H1 (cell line): ENCODE data around the gene CRHR2. TPM values are rescaled to one million over a fixed set of nuclear protein-coding genes. Genes with fewer than 3 reads are reported as not detected.

ENCODE experiments used
- CTCF ChIA-PET: fragments of 300-600 bp; sonication (Branson Sonifier 250); formaldehyde crosslinking; loops from one replicate; lab custom pipeline; 2021; ENCODE audit not compliant: partially characterized antibody; lab: Charles Lee
- POLR2A ChIA-PET: fragments of 300-600 bp; sonication (Branson Sonifier 250); formaldehyde crosslinking; loops from one replicate; lab custom pipeline; 2021; ENCODE audit warnings: inconsistent platforms; ENCODE audit not compliant: partially characterized antibody; lab: Charles Lee
- DNase-seq, 2 experiments: peaks; one replicate each; pipeline versions ENCODE4 v3.0.0 to v3.0.0-alpha.2; 2010 to 2022; ENCODE audit warnings: low spot score in 2 of 2, low read depth in 1 of 2, mixed read lengths in 1 of 2
- FAIRE-seq: peaks from 2 replicates; lab custom pipeline; 2011; peaks lifted over from hg19 to GRCh38; lab: Jason Lieb, UNC
- H2AFZ ChIP-seq: 2 replicates; pipeline ENCODE4 v1.8.1; 2012; ENCODE audit warnings: low read length, inconsistent platforms
- H2AK5ac ChIP-seq: 2 replicates; pipeline ENCODE4 v1.6.1; 2013; ENCODE audit warnings: low read depth, low read length
- H2BK120ac ChIP-seq: replicated peaks from 2 replicates; pipeline ENCODE3; 2013; ENCODE audit warnings: low read depth, low read length, inconsistent platforms
- H2BK12ac ChIP-seq: 2 replicates; pipeline ENCODE4 v1.6.1; 2013; ENCODE audit warnings: low read depth, low read length
- H2BK15ac ChIP-seq: 2 replicates; pipeline ENCODE4 v1.6.1; 2013; ENCODE audit warnings: low read length
- H2BK20ac ChIP-seq: 2 replicates; pipeline ENCODE4 v1.6.1; 2013; ENCODE audit warnings: low read length
- H2BK5ac ChIP-seq: 2 replicates; pipeline ENCODE4 v1.6.1; 2013; ENCODE audit warnings: low read depth, low read length
- H3K14ac ChIP-seq: 2 replicates; pipeline ENCODE4 v1.6.1; 2013; ENCODE audit warnings: inconsistent platforms; ENCODE audit not compliant: insufficient read length
- H3K18ac ChIP-seq: 2 replicates; pipeline ENCODE4 v1.6.1; 2013; ENCODE audit warnings: low read length; ENCODE audit errors: extremely low read depth
- H3K23ac ChIP-seq: 2 replicates; pipeline ENCODE4 v1.6.1; 2013; ENCODE audit warnings: inconsistent platforms; ENCODE audit not compliant: insufficient read length
- H3K23me2 ChIP-seq: 2 replicates; pipeline ENCODE4 v1.6.1; 2013; ENCODE audit warnings: low read depth, low read length
- H3K27ac ChIP-seq: 2 replicates; pipeline ENCODE4 v1.6.1; 2011; ENCODE audit warnings: low read depth, low read length, inconsistent platforms
- H3K27me3 ChIP-seq, 4 experiments: replicated peaks in 1 of 4; 1 replicate in 1 of 4; 2 replicates in 3 of 4; pipeline versions ENCODE4 v1.6.1 to v1.8.1; 2011 to 2013; ENCODE audit warnings: low read length in 3 of 4, mild to moderate bottlenecking in 3 of 4, inconsistent platforms in 2 of 4, mixed read lengths in 2 of 4, moderate library complexity in 1 of 4; ENCODE audit not compliant: control insufficient read depth in 3 of 4, insufficient read depth in 3 of 4; ENCODE audit errors: extremely low read depth in 1 of 4
- H3K36me3 ChIP-seq, 4 experiments: 2 replicates each; pipeline versions ENCODE4 v1.6.1 to v1.8.1; 2011 to 2013; ENCODE audit warnings: mild to moderate bottlenecking in 4 of 4, low read length in 3 of 4, moderate library complexity in 2 of 4, control low read depth in 1 of 4, inconsistent platforms in 1 of 4; ENCODE audit not compliant: insufficient read depth in 4 of 4, control insufficient read depth in 2 of 4
- H3K4ac ChIP-seq: replicated peaks from 2 replicates; pipeline ENCODE3; 2013; ENCODE audit warnings: low read length, low read depth, mixed read lengths, inconsistent platforms; ENCODE audit not compliant: insufficient read length
- H3K4me1 ChIP-seq, 4 experiments: replicated peaks in 1 of 4; 1 replicate in 1 of 4; 2 replicates in 3 of 4; pipeline versions ENCODE4 v1.6.1 to v1.8.1; 2011 to 2013; ENCODE audit warnings: low read length in 3 of 4, inconsistent platforms in 2 of 4, mixed read lengths in 1 of 4; ENCODE audit not compliant: insufficient read depth in 4 of 4, control insufficient read depth in 3 of 4
- H3K4me2 ChIP-seq, 2 experiments: 2 replicates each; pipeline versions ENCODE4 v1.6.1 to v1.8.1; 2011 to 2013; ENCODE audit warnings: low read depth in 2 of 2, low read length in 2 of 2, control low read depth in 1 of 2, inconsistent platforms in 1 of 2, mild to moderate bottlenecking in 1 of 2; ENCODE audit not compliant: insufficient read depth in 1 of 2
- H3K4me3 ChIP-seq, 4 experiments: fragments of 200-600, 300-600 bp in 1 of 4; sonication (generic), shearing (Covaris generic), sonication (Bioruptor Twin) in 1 of 4; 2 replicates each; pipeline versions ENCODE4 v1.5.1 to v1.8.1; 2011 to 2016; ENCODE audit warnings: low read length in 4 of 4, low read depth in 3 of 4, control low read depth in 2 of 4, inconsistent platforms in 2 of 4, mild to moderate bottlenecking in 2 of 4, mixed read lengths in 1 of 4, moderate library complexity in 1 of 4; ENCODE audit not compliant: insufficient read depth in 2 of 4; ENCODE audit errors: extremely low read depth in 1 of 4
- H3K56ac ChIP-seq: replicated peaks from 2 replicates; pipeline ENCODE3; 2013; ENCODE audit warnings: low read depth, mild to moderate bottlenecking, mixed read lengths, low read length, inconsistent platforms; ENCODE audit not compliant: insufficient read length
- H3K79me1 ChIP-seq: 2 replicates; pipeline ENCODE4 v1.6.1; 2013; ENCODE audit warnings: low read depth, low read length, control low read depth
- H3K79me2 ChIP-seq, 2 experiments: 2 replicates each; pipeline versions ENCODE4 v1.6.1 to v1.8.1; 2012 to 2013; ENCODE audit warnings: low read length in 2 of 2, mild to moderate bottlenecking in 2 of 2, inconsistent platforms in 1 of 2; ENCODE audit not compliant: insufficient read depth in 2 of 2, control insufficient read depth in 1 of 2
- H3K9ac ChIP-seq, 4 experiments: replicated peaks in 1 of 4; 1 replicate in 1 of 4; 2 replicates in 3 of 4; pipeline versions ENCODE4 v1.6.1 to v1.8.1; 2011 to 2013; ENCODE audit warnings: low read depth in 3 of 4, low read length in 3 of 4, control low read depth in 2 of 4, mild to moderate bottlenecking in 2 of 4, moderate library complexity in 2 of 4, inconsistent platforms in 1 of 4; ENCODE audit errors: extremely low read depth in 1 of 4
- H3K9me3 ChIP-seq, 2 experiments: 2 replicates each; pipeline versions ENCODE4 v1.6.1 to v1.8.1; 2012 to 2013; ENCODE audit warnings: mild to moderate bottlenecking in 2 of 2, moderate library complexity in 2 of 2, control low read depth in 1 of 2, inconsistent platforms in 1 of 2, low read depth in 1 of 2, low read length in 1 of 2, mixed read lengths in 1 of 2; ENCODE audit not compliant: insufficient read depth in 2 of 2
- H4K20me1 ChIP-seq, 2 experiments: replicated peaks in 1 of 2; 2 replicates each; pipeline versions ENCODE3 to v1.8.1; 2011 to 2013; ENCODE audit warnings: inconsistent platforms in 2 of 2, low read length in 2 of 2, mild to moderate bottlenecking in 1 of 2; ENCODE audit not compliant: insufficient read depth in 2 of 2, control insufficient read depth in 1 of 2
- H4K5ac ChIP-seq: 2 replicates; pipeline ENCODE4 v1.6.1; 2013; ENCODE audit warnings: low read length, low read depth, mixed read lengths, inconsistent platforms; ENCODE audit not compliant: insufficient read length
- H4K8ac ChIP-seq: 2 replicates; pipeline ENCODE4 v1.8.0; 2013; ENCODE audit warnings: mild to moderate bottlenecking, moderate library complexity, low read length, inconsistent platforms; ENCODE audit not compliant: insufficient read depth; ENCODE audit errors: extremely low read depth
- H4K91ac ChIP-seq: replicated peaks from 2 replicates; pipeline ENCODE3; 2013; ENCODE audit warnings: low read length, mixed read lengths, inconsistent platforms; ENCODE audit not compliant: insufficient read length
- BRCA1 ChIP-seq: IDR thresholded peaks from 2 replicates; pipeline ENCODE4 v1.6.1; 2012; ENCODE audit warnings: low read depth, low read length, improper control_type of control experiment
- CHD1 ChIP-seq: IDR thresholded peaks from 2 replicates; pipeline ENCODE4 v1.6.1; 2012; ENCODE audit warnings: low read depth, low read length, improper control_type of control experiment
- CTCF ChIP-seq, 3 experiments: IDR thresholded peaks; 1 replicate in 2 of 3; 2 replicates in 1 of 3; pipeline versions ENCODE4 v1.5.1 to v1.6.1; 2011; ENCODE audit warnings: low read length in 3 of 3, mild to moderate bottlenecking in 3 of 3, inconsistent platforms in 2 of 3, low read depth in 1 of 3, moderate library complexity in 1 of 3; ENCODE audit not compliant: insufficient read depth in 1 of 3; ENCODE audit errors: control extremely low read depth in 1 of 3
- EGR1 ChIP-seq: IDR thresholded peaks from 2 replicates; pipeline ENCODE4 v1.6.1; 2011; ENCODE audit warnings: low read depth, low read length, borderline replicate concordance
- EZH2 ChIP-seq: fragments of 200-600 bp; sonication (generic); IDR thresholded peaks from 2 replicates; pipeline ENCODE4 v1.7.1; 2012; ENCODE audit warnings: low read depth, mild to moderate bottlenecking, moderate library complexity, low read length, inconsistent platforms; ENCODE audit not compliant: severe bottlenecking
- RAD21 ChIP-seq, 2 experiments: IDR thresholded peaks in 1 of 2; conservative IDR thresholded peaks in 1 of 2; 2 replicates each; pipeline ENCODE4 v1.6.1; 2011; ENCODE audit warnings: low read depth in 2 of 2, low read length in 2 of 2, improper control_type of control experiment in 1 of 2, inconsistent platforms in 1 of 2, mild to moderate bottlenecking in 1 of 2, moderate library complexity in 1 of 2
- SAP30 ChIP-seq: fragments of 300-600 bp; sonication (generic); IDR thresholded peaks from 2 replicates; pipeline ENCODE4 v1.7.1; 2012; ENCODE audit warnings: low read length, moderate library complexity, mild to moderate bottlenecking, inconsistent platforms; ENCODE audit not compliant: insufficient read depth, insufficient replicate concordance
- WGBS, 2 experiments: shearing (Covaris generic) in 1 of 2; methylation state at CpG; one replicate each; pipeline versions ENCODE4 v1.1.6 to v1.1.7; 2013 to 2015; ENCODE audit warnings: low lambda C conversion rate in 2 of 2, mixed read lengths in 2 of 2, inconsistent platforms in 1 of 2, low coverage in 1 of 2, missing lambda C conversion rate in 1 of 2; ENCODE audit not compliant: insufficient replicate concordance in 2 of 2, insufficient coverage in 1 of 2, insufficient read length in 1 of 2; ENCODE audit errors: extremely low coverage in 1 of 2, missing lambda C conversion rate in 1 of 2; 5-methylcytosine and 5-hydroxymethylcytosine counted together
- polyA plus RNA-seq, 7 experiments: library from polyadenylated mRNA; depleted of rRNA in 3 of 7; stranded (reverse) in 5 of 7; unstranded in 2 of 7; fragments of >200 nt in 5 of 7; fragments of 200-250 nt in 2 of 7; gene quantifications; 1 replicate in 5 of 7; 2 replicates in 1 of 7; 4 replicates in 1 of 7; pipeline versions ENCODE4 v1.2.1 to v1.2.3, GENCODE V29; 2011 to 2013; ENCODE audit warnings: missing spikeins in 2 of 7, mixed read lengths in 2 of 7
- total RNA-seq: library from RNA; stranded (reverse); fragmentation: NEBNext Ultra II Directional; extraction: Animal tissue kit (Norgen Biotek cat#: 25700); gene quantifications from 2 replicates; pipeline ENCODE4 v1.2.1, GENCODE V29; 2021
- TF ChIP-seq, protein P1 (sequence below): IDR thresholded peaks from 2 replicates; pipeline ENCODE4 v1.6.1; 2012; ENCODE audit warnings: inconsistent platforms

Gene CRHR2
- total and polyA plus RNA-seq, 2 of the 8 experiments (the other 6 are each of a cell fraction or from before 2014, with no cell fraction given), result 0.37 to 1.3 TPM

GRCh38 chr7:30681331-30681797, 892 bp downstream of the CRHR2 start:
- no peaks in the 10 kb centered on the region for H3K9me3 ChIP-seq
- no peak overlapping the region for H2BK120ac ChIP-seq
- H3K4me2 ChIP-seq, result peak overlapping the region; percentile 98 to 99
- no peak overlapping the region for H2BK5ac ChIP-seq
- peaks cover 6 to 16% (median 7%) of the 10 kb centered on the region in 4 experiments for H3K4me1 ChIP-seq
- peaks cover 15% of the 10 kb centered on the region; the same call in 1 of the 2 replicates for H3K23me2 ChIP-seq
- H2BK12ac ChIP-seq, result 0 out of 2 replicates have a peak overlapping the region, but pooled peaks have one; percentile 50
- H3K23ac ChIP-seq, result no peak overlapping the region
- H4K5ac ChIP-seq, result no peak overlapping the region
- H3K56ac ChIP-seq, result no peak overlapping the region
- peak overlapping the region; percentile 42 to 67 (median 50); a peak in 7 of 8 replicates for H3K4me3 ChIP-seq
- H4K20me1 ChIP-seq, result peaks cover 2 to 21% of the 10 kb centered on the region in 2 experiments
- H2BK20ac ChIP-seq, result no peak overlapping the region
- 6% methylated on average over 16 of the region's 16 CpGs; no CpG with 5 or more reads in 1 of the 2 experiments for WGBS, 2 experiments
- H4K8ac ChIP-seq, result 0 out of 2 replicates have a peak overlapping the region, but pooled peaks have one; percentile 63
- H3K18ac ChIP-seq, result peak overlapping the region; percentile 51; the same call in 1 of the 2 replicates
- no peaks in the 10 kb centered on the region; the same call in 1 of the 2 replicates for H3K79me1 ChIP-seq
- no peak overlapping the region for H3K27ac ChIP-seq
- no peak overlapping the region for H2AK5ac ChIP-seq
- POLR2A ChIA-PET, result interaction anchor here (0.6 to 2.5 kb wide), 5 partner anchors 14 to 65 kb away, joined by 3 to 6 read pairs (median 4); no protein-coding TSS in a partner anchor
- FAIRE-seq (no peak), DNase-seq (peak in 1 of 2 experiments; percentile 31)
- H3K36me3 ChIP-seq, result no peaks in the 10 kb centered on the region
- peak overlapping the region; percentile 53; the same call in 1 of the 2 replicates for H2BK15ac ChIP-seq
- H4K91ac ChIP-seq, result no peak overlapping the region
- no peak overlapping the region for H3K9ac ChIP-seq
- H3K14ac ChIP-seq, result no peak overlapping the region
- CTCF ChIA-PET, result interaction anchor here (0.6 to 4.6 kb wide), 18 partner anchors 9 to 227 kb away, joined by 3 to 31 read pairs (median 10); no protein-coding TSS in a partner anchor
- H3K4ac ChIP-seq, result no peak overlapping the region
- no peak overlapping the region for H2AFZ ChIP-seq
- H3K79me2 ChIP-seq, result no peaks in the 10 kb centered on the region
- peaks cover 10 to 49% (median 41%) of the 10 kb centered on the region in 4 experiments for H3K27me3 ChIP-seq
- TF ChIP-seq RAD21 (IDR thresholded peaks at IDR 0.05 in 1 of 2, conservative IDR thresholded peaks at IDR 0.05 in 1 of 2; ENCODE audit: low read depth in 2 of 2, low read length in 2 of 2), result peak; percentile 7 to 24; a peak in 2 of 4 replicates
- no peak for TF ChIP-seq BRCA1
- TF ChIP-seq SAP30, result peak; percentile 47
- TF ChIP-seq EZH2, result peak; percentile 45
- TF ChIP-seq CTCF (IDR thresholded peaks at IDR 0.05; ENCODE audit: control extremely low read depth in 1 of 3, insufficient read depth in 1 of 3, low read depth in 1 of 3, low read length in 3 of 3), result peak; percentile 7 to 36 (median 15); a peak in 3 of 4 replicates
- TF ChIP-seq CHD1, result no peak
- TF ChIP-seq EGR1, result 0 out of 2 replicates have a peak, but pooled peaks have one; percentile 38
- TF ChIP-seq, protein P1, sequence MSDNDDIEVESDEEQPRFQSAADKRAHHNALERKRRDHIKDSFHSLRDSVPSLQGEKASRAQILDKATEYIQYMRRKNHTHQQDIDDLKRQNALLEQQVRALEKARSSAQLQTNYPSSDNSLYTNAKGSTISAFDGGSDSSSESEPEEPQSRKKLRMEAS, result peak; percentile 61; the same call in 1 of the 2 replicates
